ENCODE measurements around the gene CTIF. TPM values are rescaled to one million over a fixed set of nuclear protein-coding genes. Genes with fewer than 3 reads are reported as not detected.

Gene CTIF
- total RNA-seq (1.7 TPM), polyA plus RNA-seq (11.3 TPM)
- long read RNA-seq, donor 1: 0 reads
- long read RNA-seq, donor 2, full-length matches to known transcripts: 2 of 2 reads
- long read RNA-seq, donor 2, partial matches to known transcripts: 0 of 2 reads
- long read RNA-seq, donor 2, other reads (novel, unspliced or antisense): 0 of 2 reads
- long read RNA-seq, donor 3: 0 reads
- long read RNA-seq, donor 4, full-length matches to known transcripts: 1 of 1 reads
- long read RNA-seq, donor 4, partial matches to known transcripts: 0 of 1 reads
- long read RNA-seq, donor 4, other reads (novel, unspliced or antisense): 0 of 1 reads
- long read RNA-seq, donor 5, partial matches to known transcripts: 0 of 1 reads
- long read RNA-seq, donor 5, other reads (novel, unspliced or antisense): 0 of 1 reads
- long read RNA-seq, donor 6, partial matches to known transcripts: 0 of 1 reads
- long read RNA-seq, donor 6, other reads (novel, unspliced or antisense): 0 of 1 reads
- long read RNA-seq, donor 7: 0 reads
- long read RNA-seq, donor 8: 0 reads
- long read RNA-seq, donor 9: 0 reads
- long read RNA-seq, donor 10, partial matches to known transcripts: 0 of 1 reads
- long read RNA-seq, donor 10, other reads (novel, unspliced or antisense): 0 of 1 reads

DNA sequence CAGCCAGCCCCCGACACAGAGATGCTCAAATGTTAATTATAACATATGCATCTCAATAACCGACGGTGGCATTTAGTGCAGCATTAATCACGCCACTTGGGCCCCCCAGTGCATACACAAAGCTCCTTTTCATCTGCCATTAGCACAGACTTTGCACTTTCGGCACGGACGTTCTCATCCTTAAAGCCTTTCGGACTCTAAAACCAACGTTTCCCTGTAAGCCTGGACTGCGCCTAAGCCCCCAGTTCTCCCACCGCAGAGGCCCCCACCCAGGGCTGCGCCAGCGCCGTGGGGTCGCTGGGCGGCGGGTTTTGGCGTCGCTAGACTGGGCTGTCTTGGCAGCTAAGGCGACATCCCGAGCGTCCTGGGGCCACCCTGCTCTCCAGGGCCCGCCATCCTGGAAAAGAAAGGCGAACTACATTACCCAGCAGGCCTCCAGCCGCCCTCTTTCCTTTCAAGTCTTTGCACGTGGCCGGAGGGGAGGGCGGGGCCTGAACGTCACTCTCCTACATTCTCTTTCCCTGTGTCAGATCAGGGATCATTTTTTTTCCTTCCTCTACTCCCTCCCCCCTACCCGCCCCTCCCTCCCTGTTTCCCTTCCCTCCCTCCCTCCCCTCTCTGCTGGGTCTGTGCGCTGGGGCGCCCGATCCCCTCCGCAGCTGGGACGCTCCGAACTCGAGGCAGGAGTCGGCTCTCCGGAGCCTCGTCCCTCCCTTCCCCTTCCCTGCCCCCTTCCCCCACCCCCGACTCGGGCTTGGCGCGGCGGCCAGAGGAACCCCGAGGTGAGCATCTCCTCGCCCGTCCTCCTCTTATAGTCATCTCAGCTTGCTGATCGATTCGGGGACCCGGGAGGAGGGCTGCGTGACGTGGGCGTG lies at the start of gene CTIF:
Gene CTIF, plus strand, starts transcription at position 501 of the 875 bp plus-strand sequence. CDS start 80,535 bp downstream, outside the sequence.
- Histone ChIP-seq H3K4me1 (ENCODE audit: control insufficient read depth in 2 of 2, insufficient read depth in 2 of 2, low read length in 2 of 2) (peaks cover 6 to 23% of the 10 kb centered on the region in 2 donors), H3K27ac (ENCODE audit: low read depth in 1 of 2, low read length in 1 of 2) (peak within 1 kb of the TSS in 1 of 2 donors; percentile 44), H3K9me3 (ENCODE audit: control insufficient read depth in 2 of 2, insufficient read depth in 1 of 2, low read length in 1 of 2) (no peaks in the 10 kb centered on the region), H3K27me3 (ENCODE audit: control insufficient read depth in 2 of 2, insufficient read depth in 1 of 2, low read length in 1 of 2) (peaks cover 36 to 51% of the 10 kb centered on the region in 2 donors), H3K36me3 (ENCODE audit: control insufficient read depth in 2 of 2, insufficient read depth in 2 of 2, low read length in 1 of 2) (no peaks in the 10 kb centered on the region), H3K4me3 (ENCODE audit: low read length in 2 of 2) (peak within 1 kb of the TSS; percentile 59 to 75)
- DNase-seq (ENCODE audit: low read depth in 6 of 9, low spot score in 9 of 9): peak; percentile 51 to 86 (median 65)
- 10% methylated on average over 54 of the region's 54 CpGs for WGBS

DNA sequence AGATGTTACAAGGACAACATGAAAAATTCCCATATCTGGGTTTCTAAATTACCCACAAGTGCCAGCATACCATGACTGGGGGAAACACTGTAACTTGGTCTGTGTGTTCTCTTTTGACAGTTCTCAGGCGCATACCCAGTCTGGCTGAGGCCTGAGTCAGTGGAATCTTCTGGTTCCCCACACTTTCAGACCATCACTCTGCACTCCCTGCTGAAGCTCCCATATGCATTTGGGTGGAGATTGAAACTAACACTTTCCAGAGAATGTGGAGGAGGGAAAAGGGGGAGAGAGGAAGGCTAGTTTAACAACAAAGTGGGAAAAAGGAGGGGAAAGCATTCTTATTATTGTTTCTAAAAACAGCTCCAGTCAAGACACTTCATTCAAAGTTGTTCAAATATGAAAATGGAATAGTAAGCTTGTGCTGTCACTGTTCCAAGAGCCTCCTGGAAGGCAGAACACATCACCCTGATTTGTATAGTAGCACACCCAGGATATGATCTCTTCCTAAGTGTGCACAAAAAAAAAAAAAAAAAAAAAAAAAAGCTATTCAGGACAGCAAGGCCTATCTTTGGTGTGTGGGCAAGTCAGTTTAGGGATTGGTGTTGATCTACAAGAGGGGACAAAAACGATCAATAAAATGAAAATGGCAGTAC lies 48.1 kb upstream of the CTIF start:
- Histone ChIP-seq H3K27ac (ENCODE audit: low read depth in 1 of 2, low read length in 1 of 2) (no peak overlapping the region), H3K36me3 (ENCODE audit: control insufficient read depth in 2 of 2, insufficient read depth in 2 of 2, low read length in 1 of 2) (no peaks in the 10 kb centered on the region), H3K4me1 (ENCODE audit: control insufficient read depth in 2 of 2, insufficient read depth in 2 of 2, low read length in 2 of 2) (no peaks in the 10 kb centered on the region), H3K9me3 (ENCODE audit: control insufficient read depth in 2 of 2, insufficient read depth in 1 of 2, low read length in 1 of 2) (no peaks in the 10 kb centered on the region), H3K27me3 (ENCODE audit: control insufficient read depth in 2 of 2, insufficient read depth in 1 of 2, low read length in 1 of 2) (peaks cover 0 to 3% of the 10 kb centered on the region in 2 donors), H3K4me3 (ENCODE audit: low read length in 2 of 2) (no peak overlapping the region)
- 94% methylated on average over 2 of the region's 2 CpGs for WGBS
- no peak for DNase-seq (ENCODE audit: low read depth in 6 of 9, low spot score in 9 of 9)

DNA sequence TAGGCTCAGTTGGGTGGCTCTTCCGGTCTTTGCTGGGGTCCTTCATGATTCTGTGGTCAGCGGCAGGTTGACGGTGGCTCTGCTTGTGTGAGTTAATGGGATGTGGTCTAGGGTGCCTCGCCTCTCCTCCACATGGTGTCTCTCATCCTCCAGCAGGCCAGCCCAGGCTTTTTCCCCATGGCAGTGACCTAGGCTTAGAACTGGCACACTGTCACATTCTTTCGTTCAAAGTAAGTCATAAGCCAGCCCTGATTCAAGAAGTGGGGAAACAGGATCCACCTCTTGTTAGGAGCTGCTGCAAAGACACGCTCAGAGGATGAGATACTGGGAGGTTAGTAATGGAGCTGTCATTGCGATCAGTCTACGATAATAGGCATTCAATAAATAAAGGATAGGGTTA lies 46.0 kb upstream of the CTIF start:
- Histone ChIP-seq H3K36me3 (ENCODE audit: control insufficient read depth in 2 of 2, insufficient read depth in 2 of 2, low read length in 1 of 2) (no peaks in the 10 kb centered on the region), H3K27ac (ENCODE audit: low read depth in 1 of 2, low read length in 1 of 2) (no peak overlapping the region), H3K9me3 (ENCODE audit: control insufficient read depth in 2 of 2, insufficient read depth in 1 of 2, low read length in 1 of 2) (no peaks in the 10 kb centered on the region), H3K27me3 (ENCODE audit: control insufficient read depth in 2 of 2, insufficient read depth in 1 of 2, low read length in 1 of 2) (peaks cover 0 to 3% of the 10 kb centered on the region in 2 donors), H3K4me3 (ENCODE audit: low read length in 2 of 2) (no peak overlapping the region), H3K4me1 (ENCODE audit: control insufficient read depth in 2 of 2, insufficient read depth in 2 of 2, low read length in 2 of 2) (no peaks in the 10 kb centered on the region)
- WGBS: 94% methylated on average over 8 of the region's 8 CpGs
- no peak for DNase-seq (ENCODE audit: low read depth in 6 of 9, low spot score in 9 of 9)

DNA sequence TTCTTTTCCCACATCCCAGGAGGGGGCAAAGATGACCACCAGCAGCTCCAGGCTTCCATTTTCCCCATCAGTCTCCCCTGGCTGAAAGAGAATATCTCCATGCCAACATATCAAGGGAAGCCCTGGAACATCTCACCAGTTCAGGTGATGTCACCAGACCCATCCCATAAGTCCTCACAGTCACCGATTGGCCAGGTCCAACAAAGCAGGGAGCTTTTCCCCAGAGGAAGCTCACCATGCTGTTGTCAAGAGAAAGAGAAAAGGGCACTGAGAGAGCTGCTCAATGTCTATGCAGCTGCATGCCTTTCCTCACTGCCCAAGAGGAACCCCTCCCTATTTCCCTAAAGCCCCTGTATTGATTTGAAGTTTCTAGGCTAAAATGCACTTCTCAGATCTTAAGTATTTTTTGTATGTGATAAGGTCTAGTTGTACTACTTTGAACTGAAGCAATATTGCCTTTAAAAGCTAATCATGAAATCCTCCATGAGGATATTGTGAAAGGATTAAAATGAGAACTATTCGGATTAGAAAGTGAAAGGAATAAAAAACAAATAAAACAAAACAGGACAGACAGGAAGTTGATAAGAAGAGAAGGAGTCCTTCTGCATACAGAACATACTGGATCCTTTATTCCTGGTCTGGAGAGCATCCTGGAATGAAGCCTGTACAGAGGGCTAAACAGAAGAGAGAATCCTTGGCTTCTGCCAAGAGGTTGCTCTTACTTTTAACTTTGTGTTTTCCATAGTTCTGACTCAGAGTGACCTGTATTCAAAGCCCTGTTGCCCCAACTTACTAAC lies 45.2 kb upstream of the CTIF start:
- Histone ChIP-seq H3K27me3 (ENCODE audit: control insufficient read depth in 2 of 2, insufficient read depth in 1 of 2, low read length in 1 of 2) (peaks cover 0 to 3% of the 10 kb centered on the region in 2 donors), H3K4me1 (ENCODE audit: control insufficient read depth in 2 of 2, insufficient read depth in 2 of 2, low read length in 2 of 2) (no peaks in the 10 kb centered on the region), H3K36me3 (ENCODE audit: control insufficient read depth in 2 of 2, insufficient read depth in 2 of 2, low read length in 1 of 2) (no peaks in the 10 kb centered on the region), H3K27ac (ENCODE audit: low read depth in 1 of 2, low read length in 1 of 2) (no peak overlapping the region), H3K9me3 (ENCODE audit: control insufficient read depth in 2 of 2, insufficient read depth in 1 of 2, low read length in 1 of 2) (no peaks in the 10 kb centered on the region), H3K4me3 (ENCODE audit: low read length in 2 of 2) (no peak overlapping the region)
- DNase-seq (ENCODE audit: low read depth in 6 of 9, low spot score in 9 of 9): no peak
- WGBS: 57% methylated on average over 2 of the region's 2 CpGs

DNA sequence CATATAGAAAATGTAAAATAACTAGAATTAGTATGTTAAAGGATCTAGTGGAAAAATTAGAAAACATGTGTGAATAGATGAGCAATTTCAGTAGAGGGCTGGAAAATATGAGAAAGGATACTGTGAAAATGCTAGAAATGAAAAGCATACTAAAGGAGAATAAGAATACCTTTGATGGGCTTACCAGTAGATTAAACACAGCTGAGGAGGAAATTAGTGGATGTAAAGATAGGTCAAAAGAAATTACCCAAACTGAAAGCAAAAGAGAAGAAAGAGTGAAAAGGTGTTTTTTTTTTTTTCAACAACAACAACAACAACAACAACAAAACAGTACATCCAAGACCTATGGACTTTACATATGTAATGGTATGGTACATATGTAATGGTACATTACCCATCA lies 41.0 kb upstream of the CTIF start:
- Histone ChIP-seq H3K4me3 (ENCODE audit: low read length in 2 of 2) (no peak overlapping the region), H3K27me3 (ENCODE audit: control insufficient read depth in 2 of 2, insufficient read depth in 1 of 2, low read length in 1 of 2) (no peaks in the 10 kb centered on the region), H3K27ac (ENCODE audit: low read depth in 1 of 2, low read length in 1 of 2) (no peak overlapping the region), H3K9me3 (ENCODE audit: control insufficient read depth in 2 of 2, insufficient read depth in 1 of 2, low read length in 1 of 2) (no peaks in the 10 kb centered on the region), H3K4me1 (ENCODE audit: control insufficient read depth in 2 of 2, insufficient read depth in 2 of 2, low read length in 2 of 2) (no peaks in the 10 kb centered on the region), H3K36me3 (ENCODE audit: control insufficient read depth in 2 of 2, insufficient read depth in 2 of 2, low read length in 1 of 2) (no peaks in the 10 kb centered on the region)
- no peak for DNase-seq (ENCODE audit: low read depth in 6 of 9, low spot score in 9 of 9)

DNA sequence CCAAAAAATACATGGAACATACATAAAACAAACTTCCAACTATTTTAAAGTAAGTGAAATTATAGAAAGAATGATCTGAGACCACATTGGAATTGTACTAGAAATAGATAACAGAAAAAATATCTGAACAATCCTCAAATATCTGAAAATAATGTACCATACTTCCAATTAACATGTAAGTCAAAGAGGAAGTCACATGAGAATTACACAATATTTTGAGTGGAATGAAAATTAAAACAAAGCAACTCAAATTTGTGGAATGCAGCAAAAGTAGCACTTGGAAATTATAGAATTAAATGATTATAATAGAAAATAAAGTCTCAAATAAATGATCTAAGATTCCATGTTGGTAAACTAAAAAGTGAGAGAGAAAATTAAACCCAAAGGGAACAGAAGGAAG lies 38.3 kb upstream of the CTIF start:
- Histone ChIP-seq H3K4me3 (ENCODE audit: low read length in 2 of 2) (no peak overlapping the region), H3K36me3 (ENCODE audit: control insufficient read depth in 2 of 2, insufficient read depth in 2 of 2, low read length in 1 of 2) (no peaks in the 10 kb centered on the region), H3K9me3 (ENCODE audit: control insufficient read depth in 2 of 2, insufficient read depth in 1 of 2, low read length in 1 of 2) (peaks cover 0 to 3% of the 10 kb centered on the region in 2 donors), H3K27ac (ENCODE audit: low read depth in 1 of 2, low read length in 1 of 2) (no peak overlapping the region), H3K27me3 (ENCODE audit: control insufficient read depth in 2 of 2, insufficient read depth in 1 of 2, low read length in 1 of 2) (no peaks in the 10 kb centered on the region), H3K4me1 (ENCODE audit: control insufficient read depth in 2 of 2, insufficient read depth in 2 of 2, low read length in 2 of 2) (no peaks in the 10 kb centered on the region)
- DNase-seq (ENCODE audit: low read depth in 6 of 9, low spot score in 9 of 9): no peak

DNA sequence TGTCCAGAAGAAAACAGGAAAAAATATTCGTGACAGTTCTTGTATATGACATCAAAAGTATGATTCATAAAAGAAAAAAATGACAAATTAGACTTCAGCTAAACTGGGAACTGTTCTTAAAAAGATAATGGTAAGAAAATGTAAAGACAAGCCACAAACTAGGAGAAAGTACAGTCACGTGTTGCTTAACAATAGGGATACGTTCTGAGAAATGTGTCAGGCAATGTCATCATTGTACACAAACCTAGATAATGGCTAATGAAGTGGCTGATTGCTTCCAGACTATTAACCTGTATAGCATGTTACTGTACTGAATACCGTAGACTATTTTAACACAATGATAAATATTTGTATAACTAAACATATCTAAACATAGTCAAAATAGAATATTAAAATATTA lies 35.9 kb upstream of the CTIF start:
- Histone ChIP-seq H3K36me3 (ENCODE audit: control insufficient read depth in 2 of 2, insufficient read depth in 2 of 2, low read length in 1 of 2) (no peaks in the 10 kb centered on the region), H3K4me1 (ENCODE audit: control insufficient read depth in 2 of 2, insufficient read depth in 2 of 2, low read length in 2 of 2) (no peaks in the 10 kb centered on the region), H3K27ac (ENCODE audit: low read depth in 1 of 2, low read length in 1 of 2) (no peak overlapping the region), H3K27me3 (ENCODE audit: control insufficient read depth in 2 of 2, insufficient read depth in 1 of 2, low read length in 1 of 2) (no peaks in the 10 kb centered on the region), H3K9me3 (ENCODE audit: control insufficient read depth in 2 of 2, insufficient read depth in 1 of 2, low read length in 1 of 2) (peaks cover 0 to 6% of the 10 kb centered on the region in 2 donors), H3K4me3 (ENCODE audit: low read length in 2 of 2) (no peak overlapping the region)
- no peak for DNase-seq (ENCODE audit: low read depth in 6 of 9, low spot score in 9 of 9)
- WGBS: 95% methylated on average over 4 of the region's 4 CpGs

DNA sequence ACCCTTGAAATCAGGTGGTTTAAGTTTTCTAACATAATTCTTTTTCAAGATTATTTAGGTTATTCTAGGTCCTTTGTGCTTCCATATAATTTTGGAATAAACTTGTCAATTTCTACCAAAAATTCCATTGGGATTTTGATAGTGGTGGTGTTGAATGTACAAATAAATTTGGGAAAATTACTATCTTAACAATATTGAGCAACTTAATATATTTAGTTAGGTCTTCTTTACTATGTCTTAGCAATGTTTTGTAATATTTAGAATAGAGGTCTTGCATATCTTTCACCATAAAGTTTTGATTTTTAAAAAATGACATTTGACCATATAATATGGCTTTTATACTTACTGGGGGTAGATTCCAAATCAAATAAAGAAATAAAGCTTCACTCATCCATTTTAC lies 34.0 kb upstream of the CTIF start:
- no peak for DNase-seq (ENCODE audit: low read depth in 6 of 9, low spot score in 9 of 9)
- Histone ChIP-seq H3K4me3 (ENCODE audit: low read length in 2 of 2) (no peak overlapping the region), H3K4me1 (ENCODE audit: control insufficient read depth in 2 of 2, insufficient read depth in 2 of 2, low read length in 2 of 2) (no peaks in the 10 kb centered on the region), H3K9me3 (ENCODE audit: control insufficient read depth in 2 of 2, insufficient read depth in 1 of 2, low read length in 1 of 2) (peaks cover 0 to 6% of the 10 kb centered on the region in 2 donors), H3K27me3 (ENCODE audit: control insufficient read depth in 2 of 2, insufficient read depth in 1 of 2, low read length in 1 of 2) (no peaks in the 10 kb centered on the region), H3K36me3 (ENCODE audit: control insufficient read depth in 2 of 2, insufficient read depth in 2 of 2, low read length in 1 of 2) (no peaks in the 10 kb centered on the region), H3K27ac (ENCODE audit: low read depth in 1 of 2, low read length in 1 of 2) (no peak overlapping the region)

Measured in thymus (tissue), 14 donors.